Mesenchymal stem cell (in vitro differentiated cells and primary cell): ENCODE results near the gene PDK2.

Experiments
- DNase-seq: peaks from one replicate; pipeline ENCODE4 v3.0.0-alpha.2; 2013
- H2AFZ ChIP-seq: one replicate; pipeline ENCODE4 v1.6.1; 2013; ENCODE audit warnings: low read depth, mild to moderate bottlenecking, control low read depth, inconsistent platforms, low read length, moderate library complexity
- H2AK5ac ChIP-seq: 2 replicates; pipeline ENCODE4 v1.6.1; 2013; ENCODE audit warnings: low read length, moderate library complexity, mild to moderate bottlenecking, inconsistent platforms; ENCODE audit not compliant: severe bottlenecking
- H2BK120ac ChIP-seq: one replicate; pipeline ENCODE4 v1.6.1; 2013; ENCODE audit warnings: low read depth, mild to moderate bottlenecking, inconsistent platforms, low read length, moderate library complexity
- H2BK12ac ChIP-seq, 2 experiments: one replicate each; pipeline ENCODE4 v1.6.1; 2013; ENCODE audit warnings: inconsistent platforms in 2 of 2, low read length in 2 of 2, mild to moderate bottlenecking in 2 of 2, moderate library complexity in 2 of 2, control low read depth in 1 of 2
- H2BK15ac ChIP-seq: one replicate; pipeline ENCODE4 v1.6.1; 2013; ENCODE audit warnings: mild to moderate bottlenecking, low read depth, inconsistent platforms; ENCODE audit not compliant: poor library complexity, severe bottlenecking
- H2BK5ac ChIP-seq: 2 replicates; pipeline ENCODE4 v1.6.1; 2013; ENCODE audit warnings: low read depth, mild to moderate bottlenecking, low read length, control low read depth, inconsistent platforms; ENCODE audit not compliant: poor library complexity, severe bottlenecking
- H3K14ac ChIP-seq, 2 experiments: one replicate each; pipeline ENCODE4 v1.6.1; 2013; ENCODE audit warnings: inconsistent platforms in 2 of 2, low read length in 2 of 2, control low read depth in 1 of 2, mild to moderate bottlenecking in 1 of 2, moderate library complexity in 1 of 2
- H3K18ac ChIP-seq, 2 experiments: one replicate each; pipeline ENCODE4 v1.6.1; 2013; ENCODE audit warnings: inconsistent platforms in 2 of 2, low read length in 2 of 2, control low read depth in 1 of 2, low read depth in 1 of 2, mild to moderate bottlenecking in 1 of 2
- H3K23ac ChIP-seq, 2 experiments: one replicate each; pipeline ENCODE4 v1.6.1; 2013; ENCODE audit warnings: inconsistent platforms in 2 of 2, low read length in 2 of 2, mild to moderate bottlenecking in 2 of 2, moderate library complexity in 2 of 2, control low read depth in 1 of 2
- H3K27ac ChIP-seq: 2 replicates; pipeline ENCODE4 v1.5.1; 2013; ENCODE audit warnings: mild to moderate bottlenecking, moderate library complexity, low read length, control low read depth, inconsistent platforms; ENCODE audit not compliant: poor library complexity, severe bottlenecking
- H3K27me3 ChIP-seq, 2 experiments: 2 replicates each; pipeline versions ENCODE4 v1.6.1 to v1.7.0; 2013; ENCODE audit warnings: low read length in 2 of 2, mild to moderate bottlenecking in 2 of 2, moderate library complexity in 2 of 2, control low read depth in 1 of 2, inconsistent platforms in 1 of 2; ENCODE audit not compliant: control insufficient read depth in 1 of 2, insufficient read depth in 1 of 2
- H3K36me3 ChIP-seq, 2 experiments: 2 replicates each; pipeline versions ENCODE4 v1.6.1 to v1.7.0; 2013; ENCODE audit warnings: low read length in 2 of 2, control low read depth in 1 of 2, inconsistent platforms in 1 of 2, low read depth in 1 of 2, mild to moderate bottlenecking in 1 of 2; ENCODE audit not compliant: insufficient read depth in 2 of 2, control insufficient read depth in 1 of 2
- H3K4ac ChIP-seq, 2 experiments: one replicate each; pipeline ENCODE4 v1.6.1; 2013; ENCODE audit warnings: inconsistent platforms in 2 of 2, low read length in 2 of 2, mild to moderate bottlenecking in 2 of 2, moderate library complexity in 2 of 2, control low read depth in 1 of 2, low read depth in 1 of 2
- H3K4me1 ChIP-seq: 2 replicates; pipeline ENCODE4 v1.6.1; 2013; ENCODE audit warnings: low read depth, low read length, control low read depth; ENCODE audit not compliant: control insufficient read depth, insufficient read depth
- H3K4me2 ChIP-seq: 2 replicates; pipeline ENCODE4 v1.6.1; 2013; ENCODE audit warnings: low read length, mild to moderate bottlenecking, inconsistent platforms; ENCODE audit not compliant: poor library complexity, severe bottlenecking
- H3K4me3 ChIP-seq, 2 experiments: 2 replicates each; pipeline versions ENCODE4 v1.5.1 to v1.7.0; 2013; ENCODE audit warnings: low read length in 2 of 2, mild to moderate bottlenecking in 2 of 2, control low read depth in 1 of 2, low read depth in 1 of 2; ENCODE audit not compliant: insufficient read depth in 1 of 2
- H3K79me1 ChIP-seq: replicated peaks from 2 replicates; pipeline ENCODE4 v1.6.1; 2013; ENCODE audit warnings: mild to moderate bottlenecking, control low read depth, low read length, inconsistent platforms; ENCODE audit not compliant: poor library complexity, severe bottlenecking
- H3K9ac ChIP-seq: 2 replicates; pipeline ENCODE4 v1.7.0; 2013; ENCODE audit warnings: mild to moderate bottlenecking, low read length, moderate library complexity
- H3K9me3 ChIP-seq: 2 replicates; pipeline ENCODE4 v1.7.0; 2013; ENCODE audit warnings: mild to moderate bottlenecking, low read length; ENCODE audit not compliant: control insufficient read depth
- H4K8ac ChIP-seq: one replicate; pipeline ENCODE4 v1.6.1; 2013; ENCODE audit warnings: inconsistent platforms, mild to moderate bottlenecking, low read length, moderate library complexity
- H4K91ac ChIP-seq: one replicate; pipeline ENCODE4 v1.6.1; 2013; ENCODE audit warnings: mild to moderate bottlenecking, low read length, inconsistent platforms
- WGBS: methylation state at CpG from one replicate; pipeline ENCODE4 v1.1.7; 2013; ENCODE audit warnings: mixed read lengths; 5-methylcytosine and 5-hydroxymethylcytosine counted together

The PDK2 gene

DNA sequence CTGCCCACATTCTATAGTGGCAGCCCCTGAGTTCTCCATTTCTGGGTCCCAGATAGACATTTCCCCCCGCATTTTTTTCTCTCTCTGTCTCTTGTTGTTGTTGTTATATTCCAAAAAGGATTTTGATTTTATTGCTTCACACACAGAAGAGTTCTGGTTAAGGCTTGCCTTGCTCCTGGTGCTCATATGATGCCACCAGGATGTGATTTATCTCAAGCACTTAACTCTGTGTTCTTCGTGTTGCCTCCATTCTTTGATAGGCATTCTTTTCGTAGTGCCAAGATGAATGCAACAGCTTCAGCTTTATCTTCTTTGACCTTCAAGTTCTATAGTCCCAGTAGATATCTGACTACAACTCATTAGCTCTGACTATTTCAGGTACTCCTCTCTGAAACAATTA, 30.1 kb upstream of the PDK2 start:
- Histone ChIP-seq H3K79me1 (peaks cover 1% of the 10 kb centered on the region), H3K23ac (no peak overlapping the region), H3K4me2 (no peak overlapping the region), H3K4me1 (peaks cover 61% of the 10 kb centered on the region), H3K4ac (peak overlapping the region in 1 of 2 experiments; percentile 32), H3K36me3 (peaks cover 21 to 45% of the 10 kb centered on the region in 2 experiments), H3K27ac (peak overlapping the region; percentile 90), H2BK15ac (no peak overlapping the region), H4K91ac (peak overlapping the region; percentile 100), H3K9ac (peak overlapping the region; percentile 64), H3K9me3 (no peaks in the 10 kb centered on the region), H3K18ac (peak overlapping the region; percentile 98 to 99), H2BK120ac (peak overlapping the region; percentile 99), H3K4me3 (peak overlapping the region in 1 of 2 experiments; percentile 17), H2AK5ac (peak overlapping the region; percentile 47), H3K27me3 (no peaks in the 10 kb centered on the region), H4K8ac (peak overlapping the region; percentile 95), H2BK5ac (peak overlapping the region; percentile 88), H2BK12ac (peak overlapping the region in 1 of 2 experiments; percentile 87), H3K14ac (no peak overlapping the region), H2AFZ (no peak overlapping the region)
- DNase-seq: no peak
- 13% methylated on average over 2 of the region's 3 CpGs for WGBS

DNA sequence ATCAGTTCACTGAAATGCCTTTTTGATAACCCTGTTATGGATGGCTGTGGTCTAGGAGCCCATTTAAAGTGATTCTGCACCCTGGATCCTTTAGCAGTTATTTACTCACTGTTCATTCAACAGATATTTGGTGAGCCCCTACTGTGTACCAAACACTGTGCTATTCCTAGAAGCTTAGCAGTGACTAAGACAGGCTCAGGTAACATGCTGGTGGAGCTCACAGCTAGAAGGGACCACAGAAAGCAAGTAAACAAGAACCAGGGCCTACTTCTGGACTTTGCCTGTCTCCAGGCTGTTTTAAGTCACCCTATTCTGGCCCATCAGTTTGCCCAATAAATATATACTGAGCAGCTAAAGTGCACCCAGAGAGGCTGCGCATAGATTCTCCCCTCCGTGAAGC, 28.2 kb upstream of the PDK2 start:
- no peak overlapping the region for H2BK12ac ChIP-seq
- no peak overlapping the region for H4K91ac ChIP-seq
- peak overlapping the region; percentile 9 for H3K9ac ChIP-seq
- H3K14ac ChIP-seq: no peak overlapping the region
- no peak overlapping the region for H3K23ac ChIP-seq
- no peak overlapping the region for H2BK15ac ChIP-seq
- H3K4ac ChIP-seq: no peak overlapping the region
- no peak overlapping the region for H3K18ac ChIP-seq
- no peak overlapping the region for H2AK5ac ChIP-seq
- H2BK120ac ChIP-seq: no peak overlapping the region
- no peak overlapping the region for H2BK5ac ChIP-seq
- DNase-seq: no peak
- 100% methylated on average over 2 of the region's 2 CpGs for WGBS
- H4K8ac ChIP-seq: no peak overlapping the region
- H3K36me3 ChIP-seq: peaks cover 37 to 55% of the 10 kb centered on the region in 2 experiments
- H3K9me3 ChIP-seq: no peaks in the 10 kb centered on the region
- H3K79me1 ChIP-seq: peaks cover 1% of the 10 kb centered on the region
- no peak overlapping the region for H3K4me3 ChIP-seq
- H3K27me3 ChIP-seq: no peaks in the 10 kb centered on the region
- no peak overlapping the region for H2AFZ ChIP-seq
- no peak overlapping the region for H3K4me2 ChIP-seq
- H3K27ac ChIP-seq: no peak overlapping the region
- peaks cover 54% of the 10 kb centered on the region for H3K4me1 ChIP-seq

DNA sequence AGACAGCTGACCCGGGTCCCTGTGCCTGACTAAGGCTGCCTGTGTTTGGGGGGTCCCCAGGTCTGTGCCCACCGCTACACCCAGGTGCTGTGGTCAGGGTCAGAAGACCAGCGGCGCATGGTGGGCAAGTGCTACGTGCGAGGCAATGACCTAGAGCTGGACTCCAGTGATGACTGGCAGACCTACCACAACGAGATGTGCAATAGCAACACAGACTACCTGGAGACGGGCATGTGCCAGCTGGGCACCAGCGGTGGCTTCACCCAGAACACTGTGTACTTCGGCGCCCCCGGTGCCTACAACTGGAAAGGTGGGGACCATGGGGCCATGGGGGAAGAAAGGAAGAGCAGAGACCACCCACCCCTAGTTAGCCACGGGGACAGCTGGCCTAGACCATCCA, 27.2 kb upstream of the PDK2 start:
- Histone ChIP-seq H3K27me3 (no peaks in the 10 kb centered on the region), H2AFZ (no peak overlapping the region), H3K9me3 (no peaks in the 10 kb centered on the region), H3K23ac (no peak overlapping the region), H3K27ac (peak overlapping the region; percentile 2), H4K8ac (no peak overlapping the region), H2BK120ac (no peak overlapping the region), H3K4me1 (peaks cover 50% of the 10 kb centered on the region), H3K18ac (no peak overlapping the region), H2AK5ac (no peak overlapping the region), H3K14ac (no peak overlapping the region), H3K4me2 (no peak overlapping the region), H2BK12ac (no peak overlapping the region), H2BK5ac (no peak overlapping the region), H3K36me3 (peaks cover 46 to 60% of the 10 kb centered on the region in 2 experiments), H3K9ac (peak overlapping the region; percentile 1), H2BK15ac (no peak overlapping the region), H3K4ac (no peak overlapping the region), H3K79me1 (peaks cover 1% of the 10 kb centered on the region), H4K91ac (no peak overlapping the region), H3K4me3 (no peak overlapping the region)
- DNase-seq: no peak
- whole genome bisulfite sequencing: 97% methylated on average over 12 of the region's 13 CpGs

DNA sequence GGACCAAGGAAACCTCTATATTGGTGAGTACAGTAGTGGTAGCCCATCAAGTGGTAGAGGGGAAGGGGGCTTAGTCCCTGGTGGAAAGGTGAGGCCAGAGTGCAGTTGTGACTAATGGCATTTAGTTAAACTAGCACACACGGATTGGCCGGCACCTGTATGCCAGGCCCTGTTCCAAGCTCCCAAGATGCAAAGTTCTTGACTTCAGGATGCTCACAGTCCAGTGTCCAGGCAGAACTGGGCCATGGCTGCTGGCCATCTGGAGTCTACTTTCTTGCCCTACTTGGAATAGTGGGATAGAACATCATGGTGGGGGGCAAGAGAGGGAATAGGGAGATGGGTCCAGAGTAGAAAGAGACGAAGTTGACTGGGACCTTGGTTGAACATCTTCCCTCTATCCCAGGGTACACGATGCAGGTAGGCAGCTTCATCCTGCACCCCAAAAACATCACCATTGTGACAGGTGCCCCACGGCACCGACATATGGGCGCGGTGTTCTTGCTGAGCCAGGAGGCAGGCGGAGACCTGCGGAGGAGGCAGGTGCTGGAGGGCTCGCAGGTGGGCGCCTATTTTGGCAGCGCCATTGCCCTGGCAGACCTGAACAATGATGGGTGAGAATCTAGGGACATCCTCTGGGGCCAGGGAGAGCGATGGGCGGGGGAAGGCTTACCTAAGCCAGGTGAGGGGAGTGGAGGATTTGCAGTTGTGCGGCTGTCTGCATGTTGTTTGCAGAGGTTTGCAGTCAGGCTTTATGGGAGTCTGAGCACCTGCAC, 24.1 kb upstream of the PDK2 start:
- peaks cover 4% of the 10 kb centered on the region for H3K79me1 ChIP-seq
- peak overlapping the region; percentile 12 for H3K27ac ChIP-seq
- no peak overlapping the region for H3K4ac ChIP-seq
- no peak overlapping the region for H2BK5ac ChIP-seq
- no peak overlapping the region for H3K9ac ChIP-seq
- peaks cover 42% of the 10 kb centered on the region for H3K4me1 ChIP-seq
- H2AK5ac ChIP-seq: peak overlapping the region; percentile 27
- peak overlapping the region; percentile 3 for H2BK15ac ChIP-seq
- H3K9me3 ChIP-seq: no peaks in the 10 kb centered on the region
- H2AFZ ChIP-seq: no peak overlapping the region
- H2BK12ac ChIP-seq: no peak overlapping the region
- peak overlapping the region in 1 of 2 experiments; percentile 42 for H3K18ac ChIP-seq
- WGBS: 98% methylated on average over 16 of the region's 16 CpGs
- no peak for DNase-seq
- H3K36me3 ChIP-seq: peaks cover 67 to 75% of the 10 kb centered on the region in 2 experiments
- no peaks in the 10 kb centered on the region for H3K27me3 ChIP-seq
- H4K8ac ChIP-seq: no peak overlapping the region
- no peak overlapping the region for H2BK120ac ChIP-seq
- no peak overlapping the region for H3K14ac ChIP-seq
- peak overlapping the region in 1 of 2 experiments; percentile 1 for H3K23ac ChIP-seq
- no peak overlapping the region for H3K4me2 ChIP-seq
- no peak overlapping the region for H4K91ac ChIP-seq
- no peak overlapping the region for H3K4me3 ChIP-seq
